HG02623 (cell line): ENCODE results near the gene RAB31.

Experiments
- ATAC-seq: cut with Tn5 transposase; IDR thresholded peaks from one replicate; pipeline ENCODE4 v1.9.1; 2021; ENCODE audit warnings: moderate library complexity; ENCODE audit not compliant: unreplicated experiment

RAB31 gene

GRCh38 chr18:9810994-9811705 lies 103.0 kb downstream of the RAB31 start:
- no peak for ATAC-seq

- ATAC-seq: no peak
Measured at GRCh38 chr18:9811978-9812377, 103.9 kb downstream of the RAB31 start.

GRCh38 chr18:9814431-9814830 lies 106.3 kb downstream of the RAB31 start:
- ATAC-seq: no peak

- ATAC-seq: no peak
Measured at GRCh38 chr18:9817286-9817685, 109.2 kb downstream of the RAB31 start.

GRCh38 chr18:9817725-9818422 lies 109.8 kb downstream of the RAB31 start:
- no peak for ATAC-seq

- no peak for ATAC-seq
Measured at GRCh38 chr18:9818423-9818734, 110.3 kb downstream of the RAB31 start.

GRCh38 chr18:9820127-9820526 lies 112.0 kb downstream of the RAB31 start:
- no peak for ATAC-seq

GRCh38 chr18:9820719-9821118 lies 112.6 kb downstream of the RAB31 start:
- ATAC-seq: no peak

GRCh38 chr18:9822587-9823185 lies 114.6 kb downstream of the RAB31 start:
- ATAC-seq: no peak

- ATAC-seq: no peak
Measured at GRCh38 chr18:9823805-9824473, 115.8 kb downstream of the RAB31 start.

- no peak for ATAC-seq
Measured at GRCh38 chr18:9824474-9824832, 116.4 kb downstream of the RAB31 start.

- no peak for ATAC-seq
Measured at GRCh38 chr18:9824952-9825371, 116.9 kb downstream of the RAB31 start.

GRCh38 chr18:9825571-9826073 lies 117.5 kb downstream of the RAB31 start:
- ATAC-seq: no peak

- no peak for ATAC-seq
Measured at GRCh38 chr18:9826685-9827084, 118.6 kb downstream of the RAB31 start.

- no peak for ATAC-seq
Measured at GRCh38 chr18:9827211-9827792, 119.2 kb downstream of the RAB31 start.

- ATAC-seq: no peak
Measured at GRCh38 chr18:9827793-9828505, 119.8 kb downstream of the RAB31 start.

GRCh38 chr18:9828506-9829396 lies 120.7 kb downstream of the RAB31 start:
- ATAC-seq: no peak

GRCh38 chr18:9829397-9829712 lies 121.3 kb downstream of the RAB31 start:
- no peak for ATAC-seq

- ATAC-seq: no peak
Measured at GRCh38 chr18:9831036-9831722, 123.1 kb downstream of the RAB31 start.
